Smooth muscle cell (in vitro differentiated cells): ENCODE results near the gene HSPBAP1. TPM values are rescaled to one million over a fixed set of nuclear protein-coding genes. Genes with fewer than 3 reads are reported as not detected.

ENCODE experiments used
- DNase-seq: peaks from one replicate; lab custom pipeline; 2025; ENCODE audit not compliant: unreplicated experiment; lab: John Stamatoyannopoulos, UW
- H2AFZ ChIP-seq: fragments of 200-600 bp; sonication (generic); 2 replicates; pipeline ENCODE4 v1.6.0; 2016; ENCODE audit warnings: antibody characterized with exemption, low read depth, mild to moderate bottlenecking
- H3F3A ChIP-seq: fragments of 200-600 bp; sonication (generic); 2 replicates; pipeline ENCODE4 v1.6.0; 2017; ENCODE audit warnings: antibody characterized with exemption, low read depth
- H3K27ac ChIP-seq: fragments of 200-600 bp; sonication (generic); 2 replicates; pipeline ENCODE4 v1.5.1; 2016; ENCODE audit warnings: low read depth, mild to moderate bottlenecking
- H3K27me3 ChIP-seq: fragments of 200-600 bp; sonication (generic); 2 replicates; pipeline ENCODE4 v1.6.1; 2016; ENCODE audit warnings: low read depth, mild to moderate bottlenecking
- H3K36me3 ChIP-seq: fragments of 200-600 bp; sonication (generic); 2 replicates; pipeline ENCODE4 v1.5.1; 2016; ENCODE audit warnings: low read depth
- H3K4me1 ChIP-seq: fragments of 200-600 bp; sonication (generic); 2 replicates; pipeline ENCODE4 v1.5.1; 2016; ENCODE audit warnings: low read depth
- H3K4me2 ChIP-seq: fragments of 200-600 bp; sonication (generic); 2 replicates; pipeline ENCODE4 v1.6.0; 2016; ENCODE audit warnings: mild to moderate bottlenecking
- H3K4me3 ChIP-seq: fragments of 200-600 bp; sonication (generic); 2 replicates; pipeline ENCODE4 v1.5.1; 2016; ENCODE audit warnings: mild to moderate bottlenecking
- H3K79me2 ChIP-seq: fragments of 200-600 bp; sonication (generic); 2 replicates; pipeline ENCODE4 v1.6.0; 2016; ENCODE audit warnings: low read depth, mild to moderate bottlenecking
- H3K9ac ChIP-seq: fragments of 200-600 bp; sonication (generic); 2 replicates; pipeline ENCODE4 v1.6.0; 2016; ENCODE audit warnings: low read depth
- H3K9me3 ChIP-seq: fragments of 200-600 bp; sonication (generic); replicated peaks from 2 replicates; pipeline ENCODE4 v1.5.1; 2016; ENCODE audit warnings: low read depth
- H4K20me1 ChIP-seq: fragments of 200-600 bp; sonication (generic); 2 replicates; pipeline ENCODE4 v1.6.0; 2016; ENCODE audit warnings: low read depth
- WGBS: methylation state at CpG from one replicate; pipeline ENCODE4 v1.1.7; 2016; ENCODE audit warnings: low lambda C conversion rate; 5-methylcytosine and 5-hydroxymethylcytosine counted together
- polyA plus RNA-seq: library from polyadenylated mRNA; unstranded; fragments of >200 nt; fragmentation: Nextera tagmentation; extraction: Ambion mirVana; gene quantifications from 2 replicates; pipeline ENCODE4 v1.2.1, GENCODE V29; 2016
- total RNA-seq: library from RNA; depleted of rRNA; stranded (reverse); fragments of >200 nt; gene quantifications from 2 replicates; pipeline ENCODE4 v1.2.3, GENCODE V29; 2014
- TF ChIP-seq, protein P1 (sequence below): fragments of 200-600 bp; sonication (generic); IDR thresholded peaks from 2 replicates; pipeline ENCODE4 v1.5.1; 2017; ENCODE audit warnings: borderline replicate concordance, mild to moderate bottlenecking, antibody characterized with exemption; ENCODE audit not compliant: insufficient read depth, poor library complexity, severe bottlenecking

Gene HSPBAP1
- total and polyA plus RNA-seq, 2 experiments from 2014 or later, result 2.7 to 3.6 TPM

DNA sequence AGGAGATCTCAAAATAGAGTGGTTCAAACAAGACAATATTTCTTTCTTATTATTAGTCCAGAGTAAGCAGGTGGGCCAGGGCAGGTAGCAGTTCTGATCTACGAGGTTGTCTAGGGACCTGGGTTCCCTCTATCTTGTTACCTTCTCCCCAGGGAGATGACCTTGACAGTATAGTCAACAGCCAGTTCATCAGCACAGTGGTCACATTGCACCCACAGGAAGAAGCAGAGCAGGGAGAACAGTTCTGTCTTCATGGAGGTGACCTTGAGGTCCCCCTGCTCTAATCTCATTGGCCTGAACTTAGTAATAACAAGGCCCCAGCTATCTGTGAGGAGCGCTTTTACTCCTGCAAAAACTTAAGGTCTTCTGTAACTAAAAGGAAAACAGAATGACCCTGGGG lies 23.0 kb upstream of the HSPBAP1 start:
- no peaks in the 10 kb centered on the region for H3K4me1 ChIP-seq
- H3K4me2 ChIP-seq, result no peak overlapping the region
- TF ChIP-seq, protein P1, sequence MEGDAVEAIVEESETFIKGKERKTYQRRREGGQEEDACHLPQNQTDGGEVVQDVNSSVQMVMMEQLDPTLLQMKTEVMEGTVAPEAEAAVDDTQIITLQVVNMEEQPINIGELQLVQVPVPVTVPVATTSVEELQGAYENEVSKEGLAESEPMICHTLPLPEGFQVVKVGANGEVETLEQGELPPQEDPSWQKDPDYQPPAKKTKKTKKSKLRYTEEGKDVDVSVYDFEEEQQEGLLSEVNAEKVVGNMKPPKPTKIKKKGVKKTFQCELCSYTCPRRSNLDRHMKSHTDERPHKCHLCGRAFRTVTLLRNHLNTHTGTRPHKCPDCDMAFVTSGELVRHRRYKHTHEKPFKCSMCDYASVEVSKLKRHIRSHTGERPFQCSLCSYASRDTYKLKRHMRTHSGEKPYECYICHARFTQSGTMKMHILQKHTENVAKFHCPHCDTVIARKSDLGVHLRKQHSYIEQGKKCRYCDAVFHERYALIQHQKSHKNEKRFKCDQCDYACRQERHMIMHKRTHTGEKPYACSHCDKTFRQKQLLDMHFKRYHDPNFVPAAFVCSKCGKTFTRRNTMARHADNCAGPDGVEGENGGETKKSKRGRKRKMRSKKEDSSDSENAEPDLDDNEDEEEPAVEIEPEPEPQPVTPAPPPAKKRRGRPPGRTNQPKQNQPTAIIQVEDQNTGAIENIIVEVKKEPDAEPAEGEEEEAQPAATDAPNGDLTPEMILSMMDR, result no peak
- DNase-seq, result no peak
- no peaks in the 10 kb centered on the region for H3F3A ChIP-seq
- no peaks in the 10 kb centered on the region for H4K20me1 ChIP-seq
- H3K79me2 ChIP-seq, result no peaks in the 10 kb centered on the region
- no peak overlapping the region for H3K9ac ChIP-seq
- no peak overlapping the region for H3K4me3 ChIP-seq
- WGBS, result 89% methylated on average over 2 of the region's 2 CpGs
- H2AFZ ChIP-seq, result no peak overlapping the region
- H3K9me3 ChIP-seq, result no peaks in the 10 kb centered on the region
- no peak overlapping the region for H3K27ac ChIP-seq
- H3K27me3 ChIP-seq, result no peaks in the 10 kb centered on the region
- H3K36me3 ChIP-seq, result no peaks in the 10 kb centered on the region

DNA sequence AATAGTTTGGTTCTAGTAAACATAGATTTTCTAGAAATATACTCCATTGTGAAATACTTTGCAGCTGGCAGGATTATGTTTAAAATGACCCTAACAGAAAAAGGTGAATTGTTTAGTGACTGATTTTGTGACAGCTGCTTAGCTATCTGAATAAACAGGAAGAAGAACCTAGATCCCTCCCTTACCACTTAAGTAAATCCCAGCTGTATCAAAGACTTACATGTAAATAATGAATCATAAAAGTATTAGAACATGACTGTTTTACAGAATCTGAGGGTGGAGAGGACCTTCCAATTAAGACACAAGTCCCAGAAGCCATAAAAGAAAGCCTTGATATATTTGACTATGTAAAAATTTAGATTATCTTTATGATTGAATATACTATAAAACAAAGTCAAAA lies 17.1 kb upstream of the HSPBAP1 start:
- H3K4me3 ChIP-seq, result no peak overlapping the region
- H3K27me3 ChIP-seq, result no peaks in the 10 kb centered on the region
- H4K20me1 ChIP-seq, result no peaks in the 10 kb centered on the region
- no peak overlapping the region for H3K9ac ChIP-seq
- H3F3A ChIP-seq, result no peaks in the 10 kb centered on the region
- no peaks in the 10 kb centered on the region for H3K36me3 ChIP-seq
- no peaks in the 10 kb centered on the region for H3K4me1 ChIP-seq
- H3K27ac ChIP-seq, result no peak overlapping the region
- no peak overlapping the region for H2AFZ ChIP-seq
- H3K9me3 ChIP-seq, result no peaks in the 10 kb centered on the region
- H3K4me2 ChIP-seq, result no peak overlapping the region
- DNase-seq, result no peak
- TF ChIP-seq, protein P1, result no peak
- no peaks in the 10 kb centered on the region for H3K79me2 ChIP-seq

DNA sequence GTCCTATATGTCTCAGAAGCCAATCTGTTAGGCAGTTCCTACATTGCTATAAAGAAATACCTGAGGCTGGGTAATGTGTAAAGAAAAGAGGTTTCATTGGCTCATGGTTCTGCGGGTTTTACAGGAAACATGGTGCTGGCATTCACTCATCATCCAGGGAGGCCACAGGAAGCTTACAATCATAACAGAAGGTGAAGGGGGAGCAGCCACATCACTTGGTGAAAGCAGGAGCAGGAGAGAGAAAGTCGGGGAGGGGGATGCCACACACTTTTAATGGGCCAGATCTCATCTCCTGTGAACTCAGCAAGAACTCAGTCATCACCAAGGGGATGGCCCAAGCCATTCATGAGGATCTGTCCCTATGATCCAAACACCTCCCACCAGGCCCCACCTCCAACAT lies 10.3 kb upstream of the HSPBAP1 start:
- WGBS, result 88% methylated on average over 2 of the region's 2 CpGs
- no peaks in the 10 kb centered on the region for H3K4me1 ChIP-seq
- no peak overlapping the region for H3K27ac ChIP-seq
- H3K36me3 ChIP-seq, result no peaks in the 10 kb centered on the region
- H3K9me3 ChIP-seq, result no peaks in the 10 kb centered on the region
- H3K79me2 ChIP-seq, result peaks cover 2% of the 10 kb centered on the region
- no peak for DNase-seq
- peaks cover 13% of the 10 kb centered on the region for H4K20me1 ChIP-seq
- H3F3A ChIP-seq, result no peaks in the 10 kb centered on the region
- H3K9ac ChIP-seq, result no peak overlapping the region
- no peak overlapping the region for H2AFZ ChIP-seq
- no peaks in the 10 kb centered on the region for H3K27me3 ChIP-seq
- TF ChIP-seq, protein P1, result no peak
- H3K4me2 ChIP-seq, result no peak overlapping the region
- no peak overlapping the region for H3K4me3 ChIP-seq

DNA sequence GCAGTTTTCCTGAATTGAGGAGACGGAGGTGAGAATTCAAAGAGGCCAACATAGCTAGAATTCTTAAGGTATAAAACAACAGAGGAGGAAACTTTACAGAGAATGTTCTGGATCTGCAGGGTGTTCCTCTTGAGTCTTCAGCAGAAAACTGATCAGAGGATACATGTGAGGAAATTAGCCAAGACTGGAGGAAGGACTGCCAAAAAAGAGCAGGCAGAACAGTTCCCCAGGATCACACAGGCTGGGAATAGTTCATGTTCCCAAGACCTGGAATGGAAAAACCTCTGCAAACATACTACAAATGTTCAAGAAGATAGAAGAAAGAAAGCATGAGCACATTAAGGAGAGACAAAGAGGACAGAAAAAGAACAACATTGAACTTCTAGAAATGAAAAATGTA lies 8.7 kb upstream of the HSPBAP1 start:
- Histone ChIP-seq H3K27ac (no peak overlapping the region), H3K4me3 (no peak overlapping the region), H3F3A (no peaks in the 10 kb centered on the region), H2AFZ (no peak overlapping the region), H3K4me2 (no peak overlapping the region), H3K36me3 (no peaks in the 10 kb centered on the region), H4K20me1 (peaks cover 17% of the 10 kb centered on the region), H3K9me3 (no peaks in the 10 kb centered on the region), H3K4me1 (no peaks in the 10 kb centered on the region), H3K9ac (no peak overlapping the region), H3K27me3 (no peaks in the 10 kb centered on the region), H3K79me2 (peaks cover 9% of the 10 kb centered on the region)
- TF ChIP-seq, protein P1, result no peak
- DNase-seq, result no peak
- 89% methylated on average over 1 of the region's 1 CpG for WGBS
